Urinary bladder (tissue), 4 donors: ENCODE results near the gene AOC3. TPM values are rescaled to one million over a fixed set of nuclear protein-coding genes. Genes with fewer than 3 reads are reported as not detected.
A peak's percentile ranks its signal among the peaks of the same experiment; 100 is the strongest.

Source experiments
- DNase-seq: peaks from one replicate; pipeline ENCODE4 v3.0.0-alpha.2; 2015; ENCODE audit errors: extremely low spot score
- H3K27ac ChIP-seq: one replicate; pipeline ENCODE4 v1.5.1; 2013; ENCODE audit warnings: low read depth, mild to moderate bottlenecking, moderate library complexity
- H3K36me3 ChIP-seq: one replicate; pipeline ENCODE4 v1.6.1; 2013; ENCODE audit warnings: mild to moderate bottlenecking, moderate library complexity; ENCODE audit not compliant: insufficient read depth
- H3K4me1 ChIP-seq: one replicate; pipeline ENCODE4 v1.6.1; 2013; ENCODE audit warnings: mild to moderate bottlenecking, moderate library complexity; ENCODE audit not compliant: insufficient read depth
- H3K4me3 ChIP-seq: one replicate; pipeline ENCODE4 v1.5.1; 2013; ENCODE audit warnings: low read depth, low read length
- WGBS: extraction: QIAGEN DNeasy Blood & Tissue Kit; methylation state at CpG from one replicate; pipeline ENCODE4 v1.1.7; 2013; 5-methylcytosine and 5-hydroxymethylcytosine counted together
- polyA plus RNA-seq: library from polyadenylated mRNA; stranded (reverse); fragments of 200-250 nt; gene quantifications from one replicate; pipeline ENCODE4 v1.2.3, GENCODE V29; 2013
- total RNA-seq: library from RNA; depleted of rRNA; stranded (reverse); fragments of >200 nt; gene quantifications from one replicate; pipeline ENCODE4 v1.2.3, GENCODE V29; 2014
- donor health status: healthy with polysubstance abuse.
- donor health status: healthy.

Gene AOC3, protein sequence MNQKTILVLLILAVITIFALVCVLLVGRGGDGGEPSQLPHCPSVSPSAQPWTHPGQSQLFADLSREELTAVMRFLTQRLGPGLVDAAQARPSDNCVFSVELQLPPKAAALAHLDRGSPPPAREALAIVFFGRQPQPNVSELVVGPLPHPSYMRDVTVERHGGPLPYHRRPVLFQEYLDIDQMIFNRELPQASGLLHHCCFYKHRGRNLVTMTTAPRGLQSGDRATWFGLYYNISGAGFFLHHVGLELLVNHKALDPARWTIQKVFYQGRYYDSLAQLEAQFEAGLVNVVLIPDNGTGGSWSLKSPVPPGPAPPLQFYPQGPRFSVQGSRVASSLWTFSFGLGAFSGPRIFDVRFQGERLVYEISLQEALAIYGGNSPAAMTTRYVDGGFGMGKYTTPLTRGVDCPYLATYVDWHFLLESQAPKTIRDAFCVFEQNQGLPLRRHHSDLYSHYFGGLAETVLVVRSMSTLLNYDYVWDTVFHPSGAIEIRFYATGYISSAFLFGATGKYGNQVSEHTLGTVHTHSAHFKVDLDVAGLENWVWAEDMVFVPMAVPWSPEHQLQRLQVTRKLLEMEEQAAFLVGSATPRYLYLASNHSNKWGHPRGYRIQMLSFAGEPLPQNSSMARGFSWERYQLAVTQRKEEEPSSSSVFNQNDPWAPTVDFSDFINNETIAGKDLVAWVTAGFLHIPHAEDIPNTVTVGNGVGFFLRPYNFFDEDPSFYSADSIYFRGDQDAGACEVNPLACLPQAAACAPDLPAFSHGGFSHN
- total RNA-seq (40.6 TPM), polyA plus RNA-seq (319 TPM)

DNA sequence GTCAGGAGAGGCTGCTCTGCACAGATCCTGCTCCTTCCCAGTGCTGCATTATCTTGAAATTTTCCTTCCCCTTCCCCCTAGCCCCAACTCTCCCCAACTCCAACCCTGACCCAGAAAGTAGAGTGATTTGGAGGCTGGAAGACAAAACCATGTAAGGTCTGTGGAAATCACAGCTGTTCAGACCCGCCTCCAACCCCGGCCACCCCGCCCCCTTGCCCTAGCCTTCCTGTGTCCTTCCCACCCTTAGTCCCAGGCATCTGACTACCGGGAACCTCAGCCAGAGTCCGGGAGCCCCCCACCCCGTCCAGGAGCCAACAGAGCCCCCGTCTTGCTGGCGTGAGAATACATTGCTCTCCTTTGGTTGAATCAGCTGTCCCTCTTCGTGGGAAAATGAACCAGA, at the start of gene AOC3:
Gene AOC3, plus strand, starts transcription at position 246 of the 400 bp plus-strand sequence. Its CDS starts 145 bp downstream, at position 391.
- no peaks in the 10 kb centered on the region for H3K4me1 ChIP-seq
- WGBS, result 15% methylated on average over 9 of the region's 9 CpGs
- no peak for DNase-seq
- H3K4me3 ChIP-seq, result peak within 1 kb of the TSS; percentile 35
- H3K27ac ChIP-seq, result peak within 1 kb of the TSS; percentile 31
- no peaks in the 10 kb centered on the region for H3K36me3 ChIP-seq

DNA sequence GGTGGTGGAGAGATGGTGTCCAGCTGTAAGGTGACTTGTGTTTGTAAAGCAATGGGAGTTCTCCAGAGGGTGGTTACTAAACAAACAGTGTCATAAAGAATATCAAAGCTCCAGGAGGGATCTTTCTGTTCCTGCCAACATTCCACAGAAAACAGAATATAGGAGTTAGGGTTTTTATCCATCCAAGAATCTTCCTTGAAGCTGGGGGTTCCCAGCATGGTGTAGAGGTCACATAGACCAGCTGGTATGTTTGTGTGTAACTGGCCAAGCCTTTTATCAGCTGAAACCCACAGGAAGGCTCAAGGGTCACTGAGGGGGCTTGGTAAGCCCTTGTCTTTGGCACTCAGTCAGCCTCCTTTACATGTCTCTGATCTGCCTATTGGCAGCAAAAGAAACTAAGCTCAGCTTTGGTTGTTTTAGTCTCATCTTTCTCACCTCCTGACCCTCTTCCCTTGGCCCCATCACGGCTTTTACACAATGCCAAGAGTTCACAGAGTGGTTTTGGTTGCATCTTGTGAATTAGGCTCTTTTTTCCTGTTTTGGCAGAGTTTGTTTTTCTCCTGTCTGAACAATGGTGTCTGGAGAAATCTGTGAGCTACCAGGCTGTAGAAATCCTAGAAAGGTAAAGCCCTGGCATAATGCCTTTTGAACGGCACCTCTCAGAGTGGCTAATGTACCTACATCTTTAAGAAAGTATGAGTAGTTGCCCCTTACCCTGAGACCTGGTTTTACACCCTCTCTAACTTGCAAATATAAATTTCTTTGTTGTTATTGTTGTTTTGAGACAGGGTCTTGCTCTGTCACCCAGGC, 47.7 kb upstream of the AOC3 start:
- 39% methylated on average over 2 of the region's 2 CpGs for WGBS
- H3K4me1 ChIP-seq, result no peaks in the 10 kb centered on the region
- H3K36me3 ChIP-seq, result no peaks in the 10 kb centered on the region
- no peak for DNase-seq
- H3K27ac ChIP-seq, result no peak overlapping the region
- no peak overlapping the region for H3K4me3 ChIP-seq

DNA sequence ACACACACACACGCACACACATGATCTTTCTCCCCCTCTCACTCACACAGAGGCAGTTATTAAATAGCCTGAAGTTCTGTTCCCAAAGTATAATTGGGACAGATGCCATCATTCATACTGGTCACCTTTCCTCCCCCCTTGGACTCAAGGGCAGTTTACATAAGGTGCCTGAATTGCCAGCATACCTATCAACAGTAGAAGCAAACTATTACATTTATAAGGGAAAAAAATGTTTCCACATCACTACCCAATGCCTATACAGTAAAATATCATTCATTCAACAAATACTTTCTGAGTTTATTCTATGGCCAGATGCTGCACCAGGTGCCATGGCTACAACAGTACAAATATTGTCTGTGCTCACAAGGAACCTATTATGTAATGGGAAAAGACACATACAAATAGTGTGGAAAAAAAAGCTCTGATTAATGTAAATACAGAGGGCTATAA, 46.1 kb upstream of the AOC3 start:
- no peak overlapping the region for H3K27ac ChIP-seq
- no peak overlapping the region for H3K4me3 ChIP-seq
- no peak for DNase-seq
- no peaks in the 10 kb centered on the region for H3K36me3 ChIP-seq
- H3K4me1 ChIP-seq, result no peaks in the 10 kb centered on the region
- 94% methylated on average over 1 of the region's 1 CpG for WGBS

DNA sequence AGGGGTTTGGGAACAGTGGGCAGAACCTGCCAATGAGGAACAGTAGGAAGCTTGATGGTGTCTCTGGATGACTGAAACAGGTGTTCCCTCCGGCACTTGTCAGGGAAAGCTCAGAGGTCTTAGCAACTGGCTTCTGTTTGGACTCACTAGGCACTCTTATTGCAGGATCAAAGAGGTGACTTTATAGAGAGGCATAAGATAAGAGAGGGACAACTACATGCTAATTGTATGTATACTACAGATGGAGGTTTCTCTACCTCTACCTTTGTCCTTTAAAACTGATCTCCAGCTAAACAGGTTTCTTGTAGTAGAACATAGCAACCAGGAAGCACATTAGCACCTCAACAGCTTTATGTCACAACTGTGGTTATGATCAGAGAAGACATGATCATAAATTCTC, 44.8 kb upstream of the AOC3 start:
- H3K27ac ChIP-seq, result no peak overlapping the region
- H3K4me1 ChIP-seq, result no peaks in the 10 kb centered on the region
- WGBS, result 85% methylated on average over 1 of the region's 1 CpG
- no peaks in the 10 kb centered on the region for H3K36me3 ChIP-seq
- DNase-seq, result no peak
- no peak overlapping the region for H3K4me3 ChIP-seq

DNA sequence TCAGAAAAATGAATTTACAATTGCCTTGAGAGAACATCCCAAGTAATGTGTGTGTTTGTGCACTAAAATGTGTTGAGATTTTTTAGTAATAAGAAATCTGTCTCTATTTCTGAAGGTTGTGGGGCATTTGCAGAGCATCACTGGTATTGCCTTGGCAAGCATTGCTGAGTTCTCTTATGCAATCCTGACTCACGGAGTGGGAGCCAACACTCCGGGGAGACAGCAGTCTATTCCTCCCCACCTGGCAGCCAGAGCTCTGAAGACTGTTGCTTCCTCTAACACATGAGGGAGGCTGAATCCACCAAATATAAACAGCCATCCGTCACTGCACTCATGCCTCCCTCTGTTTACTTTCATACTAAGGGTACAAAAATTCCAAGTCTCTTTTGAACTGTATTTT, 41.7 kb upstream of the AOC3 start:
- DNase-seq, result no peak
- no peaks in the 10 kb centered on the region for H3K4me1 ChIP-seq
- no peak overlapping the region for H3K4me3 ChIP-seq
- H3K27ac ChIP-seq, result peak overlapping the region; percentile 23
- 22% methylated on average over 3 of the region's 3 CpGs for WGBS
- H3K36me3 ChIP-seq, result peaks cover 1% of the 10 kb centered on the region

DNA sequence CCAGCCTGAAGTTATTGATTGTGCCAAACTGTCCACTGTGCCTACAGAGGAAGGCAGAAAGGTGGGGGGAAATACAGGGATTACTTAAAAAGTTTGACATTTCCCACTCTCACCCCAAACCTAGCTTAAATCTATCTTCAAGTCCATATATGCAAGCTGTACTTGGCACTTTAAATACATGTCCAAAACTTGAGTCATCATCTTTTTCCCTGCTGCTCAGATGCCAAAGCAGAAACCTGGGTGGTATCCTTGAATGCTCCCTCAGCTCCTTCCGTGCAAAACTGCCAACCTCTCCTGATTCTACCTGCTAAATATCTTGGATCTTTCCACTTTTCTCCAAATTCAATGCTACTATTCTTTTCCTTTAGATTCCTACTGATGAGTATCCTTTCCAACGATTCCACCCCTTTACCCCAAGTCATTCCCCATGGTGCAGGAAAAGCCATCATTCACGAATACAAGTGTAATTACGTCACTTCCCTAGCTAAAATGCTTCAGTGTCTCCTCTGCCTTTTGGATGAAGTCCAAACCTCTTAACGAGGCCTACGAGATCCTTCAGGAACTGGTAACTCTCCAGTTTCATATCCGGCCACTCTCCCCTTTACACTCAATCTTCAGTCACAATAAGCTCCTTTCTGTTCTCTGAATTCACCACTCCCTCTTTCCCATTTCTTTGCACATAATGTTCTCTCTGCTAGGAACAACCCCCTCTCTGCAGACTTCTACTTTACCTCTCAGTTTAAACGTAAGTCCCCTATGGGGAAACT, 36.2 kb upstream of the AOC3 start:
- Histone ChIP-seq H3K27ac (no peak overlapping the region), H3K4me1 (no peaks in the 10 kb centered on the region), H3K36me3 (peaks cover 6% of the 10 kb centered on the region), H3K4me3 (no peak overlapping the region)
- no peak for DNase-seq
- WGBS, result 74% methylated on average over 8 of the region's 8 CpGs

DNA sequence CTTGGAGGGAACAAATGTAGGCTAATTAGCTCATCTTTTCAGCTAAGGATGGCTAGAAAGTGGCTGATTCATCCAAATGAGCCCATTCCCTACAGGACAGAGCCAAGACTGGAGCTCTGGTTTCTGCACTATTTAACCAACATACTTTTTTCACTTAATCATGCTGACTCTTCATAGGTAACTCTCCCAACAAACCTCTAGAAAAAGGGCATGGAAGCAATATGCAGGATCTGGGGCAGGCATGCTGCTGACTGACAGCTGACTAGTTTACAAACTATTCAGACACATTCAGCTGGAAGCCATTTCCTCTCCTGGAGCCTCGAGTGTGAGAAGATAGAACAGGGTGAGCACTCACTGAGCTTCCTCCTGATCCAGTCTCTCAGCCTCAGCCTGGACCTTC, 33.1 kb upstream of the AOC3 start:
- no peaks in the 10 kb centered on the region for H3K4me1 ChIP-seq
- no peak overlapping the region for H3K27ac ChIP-seq
- peaks cover 6% of the 10 kb centered on the region for H3K36me3 ChIP-seq
- WGBS, result 83% methylated on average over 1 of the region's 1 CpG
- no peak overlapping the region for H3K4me3 ChIP-seq
- no peak for DNase-seq

DNA sequence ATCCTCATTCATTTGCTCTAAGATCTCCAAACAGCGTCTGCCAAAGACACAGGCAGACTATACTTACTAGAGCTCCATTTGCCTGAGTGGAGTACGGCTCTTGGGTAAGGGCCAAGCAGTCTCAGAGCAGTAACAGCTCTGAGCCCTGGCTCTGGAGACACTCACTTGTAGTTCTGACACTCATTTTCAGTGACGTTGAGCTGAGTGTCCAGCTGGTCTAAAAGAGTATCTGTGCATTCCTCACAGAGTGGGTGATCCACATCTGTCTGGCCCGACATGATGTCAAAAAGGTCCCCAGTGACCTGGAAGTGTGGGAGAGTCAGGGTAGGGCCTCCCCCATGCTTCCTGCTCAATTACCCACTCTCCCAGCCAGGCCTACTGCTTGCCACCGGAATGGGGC, 32.6 kb upstream of the AOC3 start:
- Histone ChIP-seq H3K4me1 (peaks cover 2% of the 10 kb centered on the region), H3K4me3 (no peak overlapping the region), H3K27ac (no peak overlapping the region), H3K36me3 (peaks cover 6% of the 10 kb centered on the region)
- DNase-seq, result no peak
- 76% methylated on average over 5 of the region's 5 CpGs for WGBS

DNA sequence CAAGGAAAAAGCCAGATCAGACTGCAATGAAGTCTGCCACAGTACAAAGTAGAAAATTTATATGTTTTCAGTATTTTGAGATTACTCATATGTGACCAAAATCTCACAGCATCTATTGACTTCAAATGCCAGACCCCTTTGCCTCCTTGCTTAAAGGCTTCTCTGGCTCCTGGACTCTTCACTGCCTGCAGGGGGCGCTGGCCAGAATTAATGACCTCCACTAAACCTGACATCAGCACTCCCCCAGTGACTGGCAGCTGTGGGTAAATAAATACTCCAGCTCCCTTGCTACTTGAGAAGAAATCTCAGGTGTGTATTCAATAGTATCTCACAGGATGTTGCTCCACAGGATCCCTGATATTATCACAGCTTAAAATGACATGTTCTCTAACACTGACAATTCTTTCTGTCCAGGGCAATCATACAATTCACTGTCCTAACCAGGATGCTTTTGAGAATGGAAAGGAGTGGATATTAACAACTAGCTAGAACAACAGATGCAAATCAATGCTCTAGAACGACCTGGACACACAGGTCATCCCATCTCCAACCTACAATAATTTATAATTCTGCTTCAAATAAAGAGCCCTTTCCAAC, 31.0 kb upstream of the AOC3 start:
- 21% methylated on average over 2 of the region's 2 CpGs for WGBS

DNA sequence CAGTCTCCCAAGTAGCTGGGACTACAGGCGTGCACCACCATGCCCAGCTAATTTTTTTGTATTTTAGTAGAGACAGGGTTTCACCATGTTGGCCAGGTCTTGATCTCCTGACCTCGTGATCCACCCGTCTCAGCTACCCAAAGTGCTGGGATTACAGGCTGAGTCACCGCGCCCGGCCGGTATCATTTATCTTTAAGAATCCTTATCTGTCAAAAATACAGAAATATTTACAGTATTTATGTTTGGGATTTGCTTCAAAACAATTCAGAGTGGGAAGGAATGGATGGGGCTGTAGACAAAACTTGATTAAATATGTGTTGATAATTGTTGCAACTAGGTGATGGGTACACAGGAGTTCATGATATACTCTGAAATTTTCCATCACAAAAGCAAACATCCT, 29.8 kb upstream of the AOC3 start:
- no peak for DNase-seq
- H3K36me3 ChIP-seq, result peaks cover 4% of the 10 kb centered on the region
- H3K4me1 ChIP-seq, result peaks cover 5% of the 10 kb centered on the region
- H3K27ac ChIP-seq, result no peak overlapping the region
- 75% methylated on average over 7 of the region's 7 CpGs for WGBS
- no peak overlapping the region for H3K4me3 ChIP-seq

More for the DNA sequence above, 31.0 kb upstream of the AOC3 start:
- Histone ChIP-seq H3K27ac (no peak overlapping the region), H3K36me3 (peaks cover 4% of the 10 kb centered on the region), H3K4me1 (peaks cover 5% of the 10 kb centered on the region), H3K4me3 (no peak overlapping the region)
- DNase-seq, result no peak

DNA sequence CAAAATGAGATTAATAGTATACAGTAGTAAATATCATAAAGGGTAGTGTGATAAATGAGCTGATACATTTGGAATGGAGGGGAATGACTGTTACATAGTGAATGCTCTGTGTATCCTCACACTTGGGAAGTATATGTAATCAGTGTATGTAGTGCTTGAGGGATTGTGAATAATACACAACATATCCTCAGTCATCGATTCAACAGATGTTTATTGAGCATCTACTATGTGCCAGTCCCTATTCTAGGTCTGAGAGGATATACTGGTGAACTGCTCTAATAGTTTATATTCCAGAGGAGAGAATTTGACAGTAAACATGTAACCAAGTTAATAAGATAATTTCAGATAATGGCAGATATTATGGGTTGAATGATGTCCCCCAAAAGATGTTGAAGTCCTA, 23.5 kb upstream of the AOC3 start:
- 90% methylated on average over 1 of the region's 1 CpG for WGBS

DNA sequence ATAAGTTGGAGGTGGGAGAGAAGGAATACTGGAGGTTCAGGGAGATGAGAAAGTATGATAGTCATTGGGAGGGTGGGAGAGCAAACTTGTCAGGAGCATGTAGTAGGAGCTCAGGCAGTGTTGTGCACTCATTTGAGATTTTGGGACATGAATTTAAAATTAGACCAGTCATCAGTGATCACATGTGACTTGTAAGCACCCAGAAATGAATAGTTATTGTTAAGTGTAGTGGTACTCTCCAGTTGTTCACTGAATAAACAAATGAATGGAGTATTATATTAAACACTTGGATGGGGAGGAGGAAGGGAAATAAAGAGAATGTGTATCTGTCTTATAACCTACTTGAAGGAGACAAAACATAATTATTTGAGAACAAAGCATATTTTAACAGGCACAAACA, 20.0 kb upstream of the AOC3 start:
- no peak for DNase-seq
- Histone ChIP-seq H3K4me1 (no peaks in the 10 kb centered on the region), H3K36me3 (no peaks in the 10 kb centered on the region), H3K4me3 (no peak overlapping the region), H3K27ac (no peak overlapping the region)

More for the DNA sequence above, 23.5 kb upstream of the AOC3 start:
- no peak overlapping the region for H3K4me3 ChIP-seq
- no peak overlapping the region for H3K27ac ChIP-seq
- peaks cover 5% of the 10 kb centered on the region for H3K4me1 ChIP-seq
- H3K36me3 ChIP-seq, result no peaks in the 10 kb centered on the region
- no peak for DNase-seq
